ENCODE data around the gene USP10.

USP10 gene

GRCh38 chr16:84780544-84781376 is 81.0 kb downstream of the USP10 start:
- no peak for DNase-seq

GRCh38 chr16:84782846-84783245 is 83.0 kb downstream of the USP10 start:
- DNase-seq = no peak

- DNase-seq = peak; percentile 77
These were observed 86.2 kb downstream of the USP10 start for GRCh38 chr16:84785843-84786581.

- DNase-seq = no peak
These were observed 86.9 kb downstream of the USP10 start for GRCh38 chr16:84786605-84787262.

GRCh38 chr16:84787263-84787622 is 87.4 kb downstream of the USP10 start:
- no peak for DNase-seq

- peak; percentile 66 for DNase-seq
These were observed 89.2 kb downstream of the USP10 start for GRCh38 chr16:84788920-84789391.

GRCh38 chr16:84789431-84789830 is 89.6 kb downstream of the USP10 start:
- no peak for DNase-seq

GRCh38 chr16:84790301-84790700 is 90.5 kb downstream of the USP10 start:
- DNase-seq = no peak

- DNase-seq = no peak
These were observed 91.3 kb downstream of the USP10 start for GRCh38 chr16:84791088-84791487.

- DNase-seq = no peak
These were observed 91.7 kb downstream of the USP10 start for GRCh38 chr16:84791501-84791900.

GRCh38 chr16:84794186-84794585 is 94.4 kb downstream of the USP10 start:
- no peak for DNase-seq

- no peak for DNase-seq
These were observed 94.8 kb downstream of the USP10 start for GRCh38 chr16:84794626-84795025.

- DNase-seq = peak; percentile 73
These were observed 95.7 kb downstream of the USP10 start for GRCh38 chr16:84795329-84796053.

GRCh38 chr16:84800158-84800978 is 100.6 kb downstream of the USP10 start:
- no peak for DNase-seq

GRCh38 chr16:84803146-84803545 is 103.3 kb downstream of the USP10 start:
- no peak for DNase-seq

GRCh38 chr16:84804326-84804725 is 104.5 kb downstream of the USP10 start:
- no peak for DNase-seq

- peak; percentile 58 for DNase-seq
These were observed 106.6 kb downstream of the USP10 start for GRCh38 chr16:84806256-84806889.

GRCh38 chr16:84806890-84807258 is 107.1 kb downstream of the USP10 start:
- no peak for DNase-seq

- DNase-seq = no peak
These were observed 108.0 kb downstream of the USP10 start for GRCh38 chr16:84807776-84808175.

GRCh38 chr16:84808826-84809225 is 109.0 kb downstream of the USP10 start:
- DNase-seq = no peak

GRCh38 chr16:84810518-84811273 is 110.9 kb downstream of the USP10 start:
- DNase-seq = no peak
